HL-60 (cell line): ENCODE measurements around the gene EMP1.

Experiments
- DNase-seq, 2 experiments: peaks; one replicate each; pipeline ENCODE4 v3.0.0-alpha.2; 2010 to 2020; ENCODE audit warnings: low read depth in 1 of 2, low spot score in 1 of 2
- H3K27ac ChIP-seq: fragments of 250-450 bp; sonication (Bioruptor Pico); replicated peaks from 2 replicates; pipeline ENCODE4 v1.5.1; 2020; ENCODE audit warnings: mild to moderate bottlenecking, moderate library complexity
- H3K27me3 ChIP-seq: fragments of 250-450 bp; sonication (Bioruptor Pico); 2 replicates; pipeline ENCODE4 v1.5.1; 2021; ENCODE audit warnings: mild to moderate bottlenecking, moderate library complexity; ENCODE audit not compliant: insufficient read depth, poor library complexity, severe bottlenecking
- H3K4me3 ChIP-seq: replicated peaks from 2 replicates; pipeline ENCODE4 v1.5.1; 2011; ENCODE audit warnings: mild to moderate bottlenecking, control low read depth, low read length; ENCODE audit not compliant: insufficient read depth
- CTCF ChIP-seq: IDR thresholded peaks from one replicate; pipeline ENCODE4 v1.5.1; 2011; ENCODE audit warnings: low read length, control low read depth, inconsistent platforms; ENCODE audit not compliant: insufficient read depth
- GABPA ChIP-seq: IDR thresholded peaks from 2 replicates; pipeline ENCODE4 v1.6.1; 2012; ENCODE audit warnings: low read depth
- POLR2AphosphoS5 ChIP-seq: IDR thresholded peaks from 2 replicates; pipeline ENCODE4 v1.6.1; 2012; ENCODE audit warnings: low read depth
- SPI1 ChIP-seq: IDR thresholded peaks from 2 replicates; pipeline ENCODE4 v1.6.1; 2012; ENCODE audit warnings: low read depth, mild to moderate bottlenecking, borderline replicate concordance
- TF ChIP-seq, protein P1 (sequence below): IDR thresholded peaks from 2 replicates; pipeline ENCODE4 v1.6.1; 2012; ENCODE audit warnings: low read depth; ENCODE audit not compliant: insufficient replicate concordance

The EMP1 gene

DNA sequence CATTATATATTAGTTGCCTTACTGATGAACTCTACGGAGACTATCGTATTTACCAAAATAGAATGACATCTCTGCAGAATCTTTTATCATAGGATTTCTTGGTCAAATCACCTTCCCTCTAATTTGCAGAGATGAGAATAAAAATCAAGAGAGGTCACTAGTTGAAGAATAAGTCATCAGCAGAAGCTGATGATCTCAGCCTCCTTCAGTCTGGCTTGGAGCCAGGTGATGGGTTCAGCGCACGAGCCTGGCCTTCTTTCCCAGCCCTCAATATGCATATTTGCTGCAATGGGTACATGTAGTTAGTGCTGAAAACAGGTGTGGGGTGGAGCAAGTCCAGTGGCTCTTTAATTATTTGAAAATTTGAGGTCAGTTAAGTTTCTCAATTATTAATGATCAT lies 19.2 kb upstream of the EMP1 start:
- no peak for DNase-seq
- Histone ChIP-seq H3K27me3 (no peaks in the 10 kb centered on the region), H3K4me3 (no peak overlapping the region), H3K27ac (no peak overlapping the region)
- TF ChIP-seq SPI1 (no peak), POLR2AphosphoS5 (no peak), CTCF (no peak), GABPA (no peak)
- TF ChIP-seq, protein P1, sequence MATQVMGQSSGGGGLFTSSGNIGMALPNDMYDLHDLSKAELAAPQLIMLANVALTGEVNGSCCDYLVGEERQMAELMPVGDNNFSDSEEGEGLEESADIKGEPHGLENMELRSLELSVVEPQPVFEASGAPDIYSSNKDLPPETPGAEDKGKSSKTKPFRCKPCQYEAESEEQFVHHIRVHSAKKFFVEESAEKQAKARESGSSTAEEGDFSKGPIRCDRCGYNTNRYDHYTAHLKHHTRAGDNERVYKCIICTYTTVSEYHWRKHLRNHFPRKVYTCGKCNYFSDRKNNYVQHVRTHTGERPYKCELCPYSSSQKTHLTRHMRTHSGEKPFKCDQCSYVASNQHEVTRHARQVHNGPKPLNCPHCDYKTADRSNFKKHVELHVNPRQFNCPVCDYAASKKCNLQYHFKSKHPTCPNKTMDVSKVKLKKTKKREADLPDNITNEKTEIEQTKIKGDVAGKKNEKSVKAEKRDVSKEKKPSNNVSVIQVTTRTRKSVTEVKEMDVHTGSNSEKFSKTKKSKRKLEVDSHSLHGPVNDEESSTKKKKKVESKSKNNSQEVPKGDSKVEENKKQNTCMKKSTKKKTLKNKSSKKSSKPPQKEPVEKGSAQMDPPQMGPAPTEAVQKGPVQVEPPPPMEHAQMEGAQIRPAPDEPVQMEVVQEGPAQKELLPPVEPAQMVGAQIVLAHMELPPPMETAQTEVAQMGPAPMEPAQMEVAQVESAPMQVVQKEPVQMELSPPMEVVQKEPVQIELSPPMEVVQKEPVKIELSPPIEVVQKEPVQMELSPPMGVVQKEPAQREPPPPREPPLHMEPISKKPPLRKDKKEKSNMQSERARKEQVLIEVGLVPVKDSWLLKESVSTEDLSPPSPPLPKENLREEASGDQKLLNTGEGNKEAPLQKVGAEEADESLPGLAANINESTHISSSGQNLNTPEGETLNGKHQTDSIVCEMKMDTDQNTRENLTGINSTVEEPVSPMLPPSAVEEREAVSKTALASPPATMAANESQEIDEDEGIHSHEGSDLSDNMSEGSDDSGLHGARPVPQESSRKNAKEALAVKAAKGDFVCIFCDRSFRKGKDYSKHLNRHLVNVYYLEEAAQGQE = no peak

- no peaks in the 10 kb centered on the region for H3K27me3 ChIP-seq
- no peak overlapping the region for H3K27ac ChIP-seq
- H3K4me3 ChIP-seq = no peak overlapping the region
- TF ChIP-seq CTCF (no peak), GABPA (no peak), SPI1 (no peak), POLR2AphosphoS5 (no peak)
- TF ChIP-seq, protein P1 = no peak
- DNase-seq = no peak
Measured at GRCh38 chr12:13177906-13178305, 18.6 kb upstream of the EMP1 start.

DNA sequence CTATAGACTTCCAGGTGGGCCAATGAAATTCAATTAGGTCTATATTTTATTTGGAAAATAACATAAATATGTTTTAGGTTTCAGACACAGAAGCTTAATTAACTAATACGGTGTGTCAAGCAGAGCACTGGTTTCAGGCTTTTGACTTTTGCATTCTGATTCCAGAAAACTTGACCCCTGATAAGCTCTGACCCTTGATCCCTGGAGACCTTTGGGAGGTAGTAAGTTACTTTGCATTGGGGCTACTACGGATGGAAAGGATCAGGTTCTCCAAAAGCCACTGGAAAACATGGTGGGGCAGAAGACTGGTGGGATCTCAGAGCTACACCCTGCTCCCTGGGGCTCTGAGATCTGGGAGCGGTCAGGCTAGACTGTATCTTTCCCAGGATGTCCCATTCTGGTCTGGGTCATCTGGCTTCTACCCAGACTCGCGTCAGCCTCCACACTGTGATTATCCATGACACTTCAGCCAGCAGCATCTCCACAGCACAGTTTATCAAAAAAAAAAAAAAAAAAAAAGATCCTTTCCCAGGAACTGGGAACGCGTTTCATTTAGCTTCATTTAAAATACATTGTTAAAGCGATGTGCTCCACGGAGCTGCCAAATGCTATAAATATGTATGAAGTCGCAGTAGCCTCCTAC lies 17.8 kb upstream of the EMP1 start:
- no peak for TF ChIP-seq POLR2AphosphoS5
- no peak for TF ChIP-seq GABPA
- TF ChIP-seq, protein P1 = no peak
- no peak for TF ChIP-seq SPI1
- TF ChIP-seq CTCF = no peak
- DNase-seq = no peak
- Histone ChIP-seq H3K27me3 (no peaks in the 10 kb centered on the region), H3K27ac (peak overlapping the region; percentile 48), H3K4me3 (no peak overlapping the region)
